IMR-90 (cell line): ENCODE measurements around the gene ANKRD13B. TPM values are rescaled to one million over a fixed set of nuclear protein-coding genes. Genes with fewer than 3 reads are reported as not detected.

Experiments
- ATAC-seq: fragments of 200-7000 bp; cut with Tn5 transposase; 2 replicates; pipeline ENCODE4 v1.9.1; 2020; ENCODE audit warnings: low read depth, mild to moderate bottlenecking, moderate library complexity
- BruUV-seq: library from RNA; stranded (reverse); fragments of 400-500 nt; replicated peaks from 2 replicates; lab custom pipeline; 2021; lab: Mats Ljungman, UMichigan
- CTCF ChIA-PET: fragments of 300-600 bp; formaldehyde crosslinking; extraction: SDS; loops from one replicate; lab custom pipeline; 2021; ENCODE audit warnings: antibody characterized with exemption; lab: Yijun Ruan, JAX
- POLR2A ChIA-PET: fragments of 300-600 bp; sonication (Branson Sonifier 250); formaldehyde crosslinking; loops from one replicate; lab custom pipeline; 2022; ENCODE audit warnings: antibody characterized with exemption; ENCODE audit not compliant: unreplicated experiment; lab: Charles Lee
- DNase-seq: peaks from one replicate; pipeline ENCODE4 v3.0.0; 2013
- H2AFZ ChIP-seq: replicated peaks from 2 replicates; pipeline ENCODE3; 2013; ENCODE audit warnings: low read length, mild to moderate bottlenecking; ENCODE audit not compliant: poor library complexity
- H2AK5ac ChIP-seq: 2 replicates; pipeline ENCODE4 v1.6.1; 2013; ENCODE audit warnings: low read depth, low read length, inconsistent platforms
- H2AK9ac ChIP-seq: replicated peaks from 2 replicates; pipeline ENCODE3; 2013; ENCODE audit warnings: mild to moderate bottlenecking, low read depth, low read length, moderate library complexity; ENCODE audit not compliant: poor library complexity
- H2BK120ac ChIP-seq: 2 replicates; pipeline ENCODE4 v1.6.1; 2013; ENCODE audit warnings: low read depth, low read length, inconsistent platforms
- H2BK15ac ChIP-seq: 3 replicates; pipeline ENCODE4 v1.6.1; 2013; ENCODE audit warnings: low read depth, low read length, inconsistent platforms
- H2BK20ac ChIP-seq: 2 replicates; pipeline ENCODE4 v1.6.1; 2013; ENCODE audit warnings: low read depth, mild to moderate bottlenecking, inconsistent platforms, low read length, moderate library complexity
- H2BK5ac ChIP-seq: 2 replicates; pipeline ENCODE4 v1.6.1; 2013; ENCODE audit warnings: mild to moderate bottlenecking, low read depth, low read length, inconsistent platforms; ENCODE audit not compliant: poor library complexity, severe bottlenecking
- H3K14ac ChIP-seq: replicated peaks from 2 replicates; pipeline ENCODE4 v1.6.1; 2013; ENCODE audit warnings: low read depth, low read length, inconsistent platforms
- H3K18ac ChIP-seq: 2 replicates; pipeline ENCODE4 v1.6.1; 2013; ENCODE audit warnings: low read depth, low read length, control low read depth
- H3K23ac ChIP-seq: 2 replicates; pipeline ENCODE4 v1.6.1; 2013; ENCODE audit warnings: low read depth, low read length, inconsistent platforms
- H3K27ac ChIP-seq: 2 replicates; pipeline ENCODE4 v1.5.1; 2013; ENCODE audit warnings: mild to moderate bottlenecking, control low read depth, low read length; ENCODE audit not compliant: insufficient read depth
- H3K27me3 ChIP-seq: 2 replicates; pipeline ENCODE4 v1.6.1; 2013; ENCODE audit warnings: low read length; ENCODE audit not compliant: control insufficient read depth, insufficient read depth
- H3K36me3 ChIP-seq: 2 replicates; pipeline ENCODE4 v1.6.1; 2013; ENCODE audit warnings: low read length, mixed read lengths; ENCODE audit not compliant: control insufficient read depth, insufficient read depth
- H3K4ac ChIP-seq: 2 replicates; pipeline ENCODE4 v1.6.1; 2013; ENCODE audit warnings: low read depth, low read length, inconsistent platforms
- H3K4me1 ChIP-seq: 2 replicates; pipeline ENCODE4 v1.6.1; 2013; ENCODE audit warnings: low read length, mixed read lengths; ENCODE audit not compliant: control insufficient read depth, insufficient read depth
- H3K4me2 ChIP-seq: 2 replicates; pipeline ENCODE4 v1.6.1; 2013; ENCODE audit warnings: low read depth, mild to moderate bottlenecking, control low read depth, low read length, moderate library complexity
- H3K4me3 ChIP-seq: 2 replicates; pipeline ENCODE4 v1.5.1; 2013; ENCODE audit warnings: low read depth, mild to moderate bottlenecking, control low read depth, low read length, moderate library complexity; ENCODE audit not compliant: insufficient read depth
- H3K56ac ChIP-seq: 2 replicates; pipeline ENCODE4 v1.6.1; 2013; ENCODE audit warnings: low read length, inconsistent platforms; ENCODE audit not compliant: insufficient read depth; ENCODE audit errors: extremely low read depth
- H3K79me1 ChIP-seq, 2 experiments: 2 replicates each; pipeline ENCODE4 v1.6.1; 2013; ENCODE audit warnings: low read length in 2 of 2, inconsistent platforms in 1 of 2, low read depth in 1 of 2
- H3K9ac ChIP-seq: 2 replicates; pipeline ENCODE4 v1.6.1; 2013; ENCODE audit warnings: low read depth, low read length, control low read depth
- H3K9me1 ChIP-seq: 2 replicates; pipeline ENCODE4 v1.6.1; 2013; ENCODE audit warnings: low read length, inconsistent platforms; ENCODE audit not compliant: insufficient read depth
- H3K9me3 ChIP-seq: 2 replicates; pipeline ENCODE4 v1.6.1; 2013; ENCODE audit warnings: low read length; ENCODE audit not compliant: control insufficient read depth, insufficient read depth
- H4K20me1 ChIP-seq: 2 replicates; pipeline ENCODE4 v1.6.1; 2013; ENCODE audit warnings: low read length, inconsistent platforms; ENCODE audit not compliant: insufficient read depth
- H4K5ac ChIP-seq: 2 replicates; pipeline ENCODE4 v1.6.1; 2013; ENCODE audit warnings: mild to moderate bottlenecking, low read depth, low read length, control low read depth
- H4K8ac ChIP-seq, 2 experiments: 2 replicates each; pipeline ENCODE4 v1.6.1; 2013; ENCODE audit warnings: low read depth in 2 of 2, low read length in 2 of 2, control low read depth in 1 of 2, inconsistent platforms in 1 of 2
- H4K91ac ChIP-seq: 2 replicates; pipeline ENCODE4 v1.6.1; 2013; ENCODE audit warnings: low read depth, low read length, inconsistent platforms; ENCODE audit not compliant: insufficient read depth
- BHLHE40 ChIP-seq: fragments of 150-350 bp; IDR thresholded peaks from 2 replicates; pipeline ENCODE4 v1.6.1; 2016; ENCODE audit warnings: mild to moderate bottlenecking, low read depth, low read length
- MXI1 ChIP-seq: IDR thresholded peaks from 2 replicates; pipeline ENCODE4 v1.6.1; 2012; ENCODE audit warnings: low read depth, mild to moderate bottlenecking, low read length, moderate library complexity, borderline replicate concordance
- USF2 ChIP-seq: fragments of 150-350 bp; IDR thresholded peaks from 2 replicates; pipeline ENCODE4 v1.6.1; 2017; ENCODE audit warnings: mild to moderate bottlenecking, antibody characterized with exemption, low read length, low read depth
- WGBS, 2 experiments: methylation state at CpG; one replicate each; pipeline versions ENCODE4 v1.1.5 to v1.1.7; 2013; ENCODE audit warnings: missing lambda C conversion rate in 2 of 2; ENCODE audit not compliant: insufficient read length in 1 of 2; ENCODE audit errors: extremely low coverage in 2 of 2; 5-methylcytosine and 5-hydroxymethylcytosine counted together
- dilution Hi-C: fragments of 300-500 bp; cut with HindIII; formaldehyde crosslinking; loops from one replicate; pipeline ENCODE4 v1.14.3; 2018; ENCODE audit warnings: low sequenced_read_pairs; ENCODE audit not compliant: unreplicated experiment
- in situ Hi-C: fragments of 300-500 bp; cut with MboI; formaldehyde crosslinking; loops from 3 replicates; pipeline ENCODE4 v1.14.3; 2019; ENCODE audit warnings: low sequenced_read_pairs, inconsistent platforms, mixed read lengths
- intact Hi-C: fragments of 100-400 bp; cut with micrococcal nuclease; formaldehyde crosslinking; loops from 2 replicates; pipeline ENCODE4 v1.10.0; 2022
- polyA plus RNA-seq, 3 experiments: library from polyadenylated mRNA; depleted of rRNA; stranded (reverse); fragments of >200 nt; gene quantifications; 2 replicates each; pipeline ENCODE4 v1.2.3, GENCODE V29; 2012; ENCODE audit warnings: low replicate concordance in 1 of 3
- total RNA-seq: library from RNA; depleted of rRNA; stranded (reverse); fragments of >200 nt; gene quantifications from 2 replicates; pipeline ENCODE4 v1.2.3, GENCODE V29; 2012

The ANKRD13B gene
- total and polyA plus RNA-seq, 2 of the 4 experiments (the other 2 are of a cell fraction), result 0.90 to 4.0 TPM

GRCh38 chr17:29567304-29567553 lies 25.7 kb upstream of the ANKRD13B start:
- in situ Hi-C loops (no loop called here), dilution Hi-C loops (no loop called here)
- H3K14ac ChIP-seq, result no peak overlapping the region

More at GRCh38 chr17:29567304-29567553, 25.7 kb upstream of the ANKRD13B start:
- Histone ChIP-seq H3K9me1 (peaks cover 2% of the 10 kb centered on the region; the same call in 1 of the 2 replicates), H2AK9ac (peak overlapping the region; percentile 68), H4K91ac (no peak overlapping the region), H3K4me1 (peaks cover 4% of the 10 kb centered on the region), H2BK15ac (no peak overlapping the region), H3K9me3 (no peaks in the 10 kb centered on the region), H2AFZ (peak overlapping the region; percentile 96), H3K27me3 (no peaks in the 10 kb centered on the region), H3K23ac (no peak overlapping the region), H3K4me3 (peak overlapping the region; percentile 97), H2AK5ac (no peak overlapping the region), H3K36me3 (peaks cover 13% of the 10 kb centered on the region; the same call in 1 of the 2 replicates), H2BK20ac (no peak overlapping the region), H3K9ac (peak overlapping the region; percentile 34; the same call in 1 of the 2 replicates), H4K20me1 (no peaks in the 10 kb centered on the region), H3K56ac (no peak overlapping the region), H3K27ac (peak overlapping the region; percentile 78; the same call in 1 of the 2 replicates), H3K4ac (peak overlapping the region; percentile 25; the same call in 1 of the 2 replicates), H4K8ac (peak overlapping the region in 1 of 2 experiments; percentile 2; a peak in 2 of 4 replicates), H3K4me2 (peak overlapping the region; percentile 92), H3K18ac (no peak overlapping the region), H2BK120ac (no peak overlapping the region), H3K79me1 (peaks cover 5 to 37% of the 10 kb centered on the region in 2 experiments), H4K5ac (no peak overlapping the region), H2BK5ac (no peak overlapping the region)
- intact Hi-C loops, result loop anchor here (10.0 kb wide), 1 partner anchor 422 kb away; no protein-coding TSS in a partner anchor
- WGBS, 2 experiments, result 0% methylated on average over 1 of the region's 27 CpGs; no CpG with 5 or more reads in 1 of the 2 experiments
- DNase-seq (no peak), ATAC-seq (peak; percentile 8)
- ChIA-PET POLR2A (no interaction called here), CTCF (interaction anchor here (1.2 kb wide), 1 partner anchor 197 kb away, joined by 3 read pairs; no protein-coding TSS in a partner anchor)
- TF ChIP-seq MXI1 (no peak), BHLHE40 (no peak), USF2 (no peak)
- no TSS peak for BruUV-seq
